A673 (cell line): Measurements from ENCODE around the gene PGBD5.

ENCODE experiments used
- EZH2 ChIP-seq: fragments of 200-600 bp; sonication (generic); IDR thresholded peaks from 2 replicates; pipeline ENCODE4 v1.6.1; 2017; ENCODE audit warnings: borderline replicate concordance, low read depth, mild to moderate bottlenecking, mixed read lengths, antibody characterized with exemption, low read length; ENCODE audit not compliant: poor library complexity, severe bottlenecking
- TF ChIP-seq, protein P1 (sequence below): fragments of 300-800, 200-600 bp; sonication (generic); conservative IDR thresholded peaks from 2 replicates; pipeline ENCODE4 v1.5.1; 2017; ENCODE audit warnings: low read depth, mild to moderate bottlenecking, antibody characterized with exemption, low read length, moderate library complexity, mixed read lengths

DNA sequence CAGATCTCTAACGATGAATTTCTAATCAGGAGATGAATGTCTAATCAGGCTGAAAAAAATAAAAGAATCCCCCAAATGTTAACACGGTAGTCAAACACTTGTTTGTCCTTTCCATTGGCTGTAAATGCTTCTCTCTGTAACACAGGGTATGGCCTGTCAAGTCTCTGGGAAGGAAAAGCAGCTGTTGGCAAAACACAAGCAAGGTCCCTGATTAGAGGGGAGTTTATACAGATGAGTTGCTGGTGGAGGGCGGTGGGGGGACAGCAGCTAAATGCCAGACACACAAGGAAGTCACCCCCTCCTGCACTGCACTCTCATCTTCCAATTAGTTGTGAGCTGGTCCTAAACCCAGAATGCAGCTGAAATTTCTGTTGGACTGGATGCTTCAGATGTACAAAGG lies 51.0 kb downstream of the PGBD5 start:
- TF ChIP-seq, protein P1, sequence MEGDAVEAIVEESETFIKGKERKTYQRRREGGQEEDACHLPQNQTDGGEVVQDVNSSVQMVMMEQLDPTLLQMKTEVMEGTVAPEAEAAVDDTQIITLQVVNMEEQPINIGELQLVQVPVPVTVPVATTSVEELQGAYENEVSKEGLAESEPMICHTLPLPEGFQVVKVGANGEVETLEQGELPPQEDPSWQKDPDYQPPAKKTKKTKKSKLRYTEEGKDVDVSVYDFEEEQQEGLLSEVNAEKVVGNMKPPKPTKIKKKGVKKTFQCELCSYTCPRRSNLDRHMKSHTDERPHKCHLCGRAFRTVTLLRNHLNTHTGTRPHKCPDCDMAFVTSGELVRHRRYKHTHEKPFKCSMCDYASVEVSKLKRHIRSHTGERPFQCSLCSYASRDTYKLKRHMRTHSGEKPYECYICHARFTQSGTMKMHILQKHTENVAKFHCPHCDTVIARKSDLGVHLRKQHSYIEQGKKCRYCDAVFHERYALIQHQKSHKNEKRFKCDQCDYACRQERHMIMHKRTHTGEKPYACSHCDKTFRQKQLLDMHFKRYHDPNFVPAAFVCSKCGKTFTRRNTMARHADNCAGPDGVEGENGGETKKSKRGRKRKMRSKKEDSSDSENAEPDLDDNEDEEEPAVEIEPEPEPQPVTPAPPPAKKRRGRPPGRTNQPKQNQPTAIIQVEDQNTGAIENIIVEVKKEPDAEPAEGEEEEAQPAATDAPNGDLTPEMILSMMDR = no peak
- TF ChIP-seq EZH2 = no peak
